ENCODE measurements around the gene IL5RA.

- TF ChIP-seq CTCF (conservative IDR thresholded peaks at IDR 0.05; ENCODE audit: low read depth, low read length), result no peak
- no peak for TF ChIP-seq EZH2 (IDR thresholded peaks at IDR 0.05; ENCODE audit: borderline replicate concordance, low read depth, low read length, poor library complexity, severe bottlenecking)
Observed at GRCh38 chr3:3109407-3110298, 521 bp downstream of the IL5RA start.
